ENCODE data around the gene PRR5L.

- TF ChIP-seq, protein P1, sequence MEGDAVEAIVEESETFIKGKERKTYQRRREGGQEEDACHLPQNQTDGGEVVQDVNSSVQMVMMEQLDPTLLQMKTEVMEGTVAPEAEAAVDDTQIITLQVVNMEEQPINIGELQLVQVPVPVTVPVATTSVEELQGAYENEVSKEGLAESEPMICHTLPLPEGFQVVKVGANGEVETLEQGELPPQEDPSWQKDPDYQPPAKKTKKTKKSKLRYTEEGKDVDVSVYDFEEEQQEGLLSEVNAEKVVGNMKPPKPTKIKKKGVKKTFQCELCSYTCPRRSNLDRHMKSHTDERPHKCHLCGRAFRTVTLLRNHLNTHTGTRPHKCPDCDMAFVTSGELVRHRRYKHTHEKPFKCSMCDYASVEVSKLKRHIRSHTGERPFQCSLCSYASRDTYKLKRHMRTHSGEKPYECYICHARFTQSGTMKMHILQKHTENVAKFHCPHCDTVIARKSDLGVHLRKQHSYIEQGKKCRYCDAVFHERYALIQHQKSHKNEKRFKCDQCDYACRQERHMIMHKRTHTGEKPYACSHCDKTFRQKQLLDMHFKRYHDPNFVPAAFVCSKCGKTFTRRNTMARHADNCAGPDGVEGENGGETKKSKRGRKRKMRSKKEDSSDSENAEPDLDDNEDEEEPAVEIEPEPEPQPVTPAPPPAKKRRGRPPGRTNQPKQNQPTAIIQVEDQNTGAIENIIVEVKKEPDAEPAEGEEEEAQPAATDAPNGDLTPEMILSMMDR (conservative IDR thresholded peaks at IDR 0.05; ENCODE audit: low read depth in 2 of 2), result no peak
- TF ChIP-seq CREB1 (CRISPR knock-in tag; IDR thresholded peaks at IDR 0.05; ENCODE audit: low read depth) (no peak), EZH2 (IDR thresholded peaks at IDR 0.05; ENCODE audit: low read depth, unreplicated experiment) (no peak), EZH2phosphoT487 (IDR thresholded peaks at IDR 0.05; ENCODE audit: unreplicated experiment) (no peak), JUNB (IDR thresholded peaks at IDR 0.05; ENCODE audit: unreplicated experiment) (no peak), POLR2AphosphoS5 (IDR thresholded peaks at IDR 0.05; ENCODE audit: low read depth) (no peak), ZNF462 (CRISPR knock-in tag; IDR thresholded peaks at IDR 0.05) (no peak), REST (IDR thresholded peaks at IDR 0.05; ENCODE audit: unreplicated experiment) (no peak), NANOG (IDR thresholded peaks at IDR 0.05; ENCODE audit: borderline replicate concordance) (no peak), ETS1 (IDR thresholded peaks at IDR 0.05) (no peak), STAT1 (IDR thresholded peaks at IDR 0.05; ENCODE audit: unreplicated experiment) (no peak)
Measured at GRCh38 chr11:36257351-36257750, 38.7 kb upstream of the PRR5L start.

Data from GM23338 (cell line).